Nephron progenitor cell (in vitro differentiated cells): ENCODE measurements around the gene BMPR1A.

Experiments
- DNase-seq: peaks from one replicate; pipeline ENCODE4 v3.0.0; 2021
- H3K27ac Mint-ChIP-seq: 2 replicates; pipeline ENCODE4 v1.8.0; 2021; ENCODE audit warnings: mild to moderate bottlenecking, moderate library complexity, mixed read lengths
- H3K27me3 Mint-ChIP-seq: 2 replicates; pipeline ENCODE4 v1.8.0; 2021; ENCODE audit warnings: mild to moderate bottlenecking, low read depth, mixed read lengths; ENCODE audit not compliant: poor library complexity
- H3K36me3 Mint-ChIP-seq: 2 replicates; pipeline ENCODE4 v1.8.0; 2021; ENCODE audit warnings: low read depth, mixed read lengths
- H3K4me1 Mint-ChIP-seq: 2 replicates; pipeline ENCODE4 v1.8.0; 2021; ENCODE audit warnings: mixed read lengths
- H3K4me3 Mint-ChIP-seq: 2 replicates; pipeline ENCODE4 v1.8.0; 2021; ENCODE audit warnings: mild to moderate bottlenecking, moderate library complexity, mixed read lengths
- H3K9me3 Mint-ChIP-seq: 2 replicates; pipeline ENCODE4 v1.8.0; 2021; ENCODE audit warnings: mild to moderate bottlenecking, moderate library complexity, mixed read lengths
- TF ChIP-seq, protein P1 (sequence below): fragments of 200-600 bp; sonication (generic); IDR thresholded peaks from 2 replicates; pipeline ENCODE4 v1.5.0; 2021; ENCODE audit warnings: antibody characterized with exemption

The BMPR1A gene

DNA sequence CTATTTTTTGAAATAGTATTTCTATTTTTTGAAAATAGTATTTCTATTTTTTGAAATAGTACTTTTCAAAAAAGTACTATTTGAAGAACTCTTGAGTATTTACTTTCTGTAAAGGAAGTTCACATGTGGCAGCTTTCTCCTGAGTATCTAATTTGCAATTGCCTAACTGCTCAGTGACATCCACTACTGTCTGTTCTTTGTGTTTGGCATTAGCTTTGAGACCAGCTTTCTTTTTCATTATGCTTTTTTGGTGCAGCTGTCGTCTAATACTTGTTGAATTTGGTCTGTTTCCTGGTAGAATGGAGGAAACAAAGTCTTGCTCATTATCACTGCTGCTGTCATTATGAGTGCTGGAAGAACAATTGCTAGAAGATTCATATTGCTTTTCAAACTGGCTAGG is 99.1 kb downstream of the BMPR1A start:
- peaks cover 23% of the 10 kb centered on the region for H3K9me3 Mint-ChIP-seq
- DNase-seq = no peak
- TF ChIP-seq, protein P1, sequence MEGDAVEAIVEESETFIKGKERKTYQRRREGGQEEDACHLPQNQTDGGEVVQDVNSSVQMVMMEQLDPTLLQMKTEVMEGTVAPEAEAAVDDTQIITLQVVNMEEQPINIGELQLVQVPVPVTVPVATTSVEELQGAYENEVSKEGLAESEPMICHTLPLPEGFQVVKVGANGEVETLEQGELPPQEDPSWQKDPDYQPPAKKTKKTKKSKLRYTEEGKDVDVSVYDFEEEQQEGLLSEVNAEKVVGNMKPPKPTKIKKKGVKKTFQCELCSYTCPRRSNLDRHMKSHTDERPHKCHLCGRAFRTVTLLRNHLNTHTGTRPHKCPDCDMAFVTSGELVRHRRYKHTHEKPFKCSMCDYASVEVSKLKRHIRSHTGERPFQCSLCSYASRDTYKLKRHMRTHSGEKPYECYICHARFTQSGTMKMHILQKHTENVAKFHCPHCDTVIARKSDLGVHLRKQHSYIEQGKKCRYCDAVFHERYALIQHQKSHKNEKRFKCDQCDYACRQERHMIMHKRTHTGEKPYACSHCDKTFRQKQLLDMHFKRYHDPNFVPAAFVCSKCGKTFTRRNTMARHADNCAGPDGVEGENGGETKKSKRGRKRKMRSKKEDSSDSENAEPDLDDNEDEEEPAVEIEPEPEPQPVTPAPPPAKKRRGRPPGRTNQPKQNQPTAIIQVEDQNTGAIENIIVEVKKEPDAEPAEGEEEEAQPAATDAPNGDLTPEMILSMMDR = no peak
- H3K4me1 Mint-ChIP-seq = no peaks in the 10 kb centered on the region
- H3K36me3 Mint-ChIP-seq = peaks cover 90% of the 10 kb centered on the region
- H3K4me3 Mint-ChIP-seq = no peak overlapping the region
- no peak overlapping the region for H3K27ac Mint-ChIP-seq
- no peaks in the 10 kb centered on the region for H3K27me3 Mint-ChIP-seq

DNA sequence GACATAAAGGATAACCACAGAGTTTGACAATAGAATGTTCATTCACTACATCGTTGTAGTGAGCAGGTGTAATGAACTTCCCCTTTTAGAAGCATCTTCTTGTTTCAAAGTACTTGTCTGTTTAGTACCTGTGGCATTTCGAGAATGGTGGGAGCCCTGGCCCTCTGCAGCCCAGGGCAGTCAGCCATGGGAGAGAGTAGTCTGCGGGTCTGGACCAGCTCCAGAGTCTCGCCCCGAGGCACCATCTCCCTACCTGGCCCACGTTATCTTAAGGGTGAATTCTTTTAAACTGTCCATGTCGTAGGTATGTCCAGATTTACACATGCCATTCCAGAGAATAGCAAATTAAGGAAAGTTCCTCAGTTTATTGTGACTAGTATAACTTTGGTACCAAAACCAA is 99.7 kb downstream of the BMPR1A start:
- H3K4me3 Mint-ChIP-seq = no peak overlapping the region
- no peak overlapping the region for H3K27ac Mint-ChIP-seq
- H3K9me3 Mint-ChIP-seq = peaks cover 23% of the 10 kb centered on the region
- TF ChIP-seq, protein P1 = no peak
- DNase-seq = no peak
- H3K27me3 Mint-ChIP-seq = no peaks in the 10 kb centered on the region
- H3K4me1 Mint-ChIP-seq = no peaks in the 10 kb centered on the region
- H3K36me3 Mint-ChIP-seq = peaks cover 89% of the 10 kb centered on the region

DNA sequence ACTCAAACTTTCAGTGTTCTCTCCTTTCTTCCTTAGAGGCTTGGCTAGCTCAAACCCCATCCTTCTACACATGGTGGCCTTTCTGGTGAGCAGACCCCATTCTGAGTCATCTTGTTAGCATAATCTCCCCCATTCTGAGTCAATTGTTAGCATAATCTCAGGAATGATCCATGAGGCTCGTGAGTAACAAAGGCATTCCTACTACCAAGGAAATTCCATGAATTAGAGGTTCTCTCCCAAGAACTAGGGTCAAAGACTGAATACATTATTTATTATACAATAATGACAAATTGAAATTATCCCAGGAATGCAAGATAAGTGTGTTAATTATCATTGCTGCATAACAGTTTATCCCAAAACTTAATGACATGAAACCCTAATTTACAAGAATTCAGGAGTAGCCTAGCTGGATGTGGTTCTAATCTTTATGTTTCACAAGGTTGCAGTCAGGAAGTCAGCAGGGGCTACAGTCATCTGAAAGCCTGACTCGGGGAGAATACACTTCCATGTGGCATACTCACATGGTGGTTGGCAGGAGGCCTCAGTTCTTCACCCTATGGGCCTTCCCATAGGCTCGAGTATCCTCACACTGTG is 100.8 kb downstream of the BMPR1A start:
- no peak overlapping the region for H3K4me3 Mint-ChIP-seq
- DNase-seq = no peak
- H3K36me3 Mint-ChIP-seq = peaks cover 78% of the 10 kb centered on the region
- peaks cover 4% of the 10 kb centered on the region for H3K27me3 Mint-ChIP-seq
- peaks cover 5% of the 10 kb centered on the region for H3K4me1 Mint-ChIP-seq
- peaks cover 18% of the 10 kb centered on the region for H3K9me3 Mint-ChIP-seq
- peak overlapping the region; percentile 64 for H3K27ac Mint-ChIP-seq
- TF ChIP-seq, protein P1 = no peak

DNA sequence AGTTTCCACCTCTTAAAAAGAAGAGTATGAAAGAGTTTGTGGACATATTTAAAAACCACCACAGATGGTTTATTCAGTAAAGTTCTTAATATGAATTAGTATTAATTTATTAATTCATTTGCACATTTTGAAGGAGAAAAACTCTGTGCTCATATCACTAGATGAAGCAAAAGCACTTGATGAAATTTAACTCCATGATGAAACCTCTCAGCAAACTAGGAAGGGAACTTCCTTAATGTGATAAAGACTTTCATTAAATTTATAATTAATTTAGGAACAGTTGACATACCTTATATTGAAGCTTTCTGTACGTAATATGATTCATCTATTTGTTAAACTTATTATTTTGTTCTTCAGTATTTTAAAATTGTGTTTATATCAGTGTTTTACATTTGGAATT is 101.6 kb downstream of the BMPR1A start:
- peaks cover 70% of the 10 kb centered on the region for H3K36me3 Mint-ChIP-seq
- no peak overlapping the region for H3K27ac Mint-ChIP-seq
- DNase-seq = no peak
- no peak overlapping the region for H3K4me3 Mint-ChIP-seq
- TF ChIP-seq, protein P1 = no peak
- H3K4me1 Mint-ChIP-seq = peaks cover 12% of the 10 kb centered on the region
- peaks cover 13% of the 10 kb centered on the region for H3K9me3 Mint-ChIP-seq
- H3K27me3 Mint-ChIP-seq = peaks cover 4% of the 10 kb centered on the region

DNA sequence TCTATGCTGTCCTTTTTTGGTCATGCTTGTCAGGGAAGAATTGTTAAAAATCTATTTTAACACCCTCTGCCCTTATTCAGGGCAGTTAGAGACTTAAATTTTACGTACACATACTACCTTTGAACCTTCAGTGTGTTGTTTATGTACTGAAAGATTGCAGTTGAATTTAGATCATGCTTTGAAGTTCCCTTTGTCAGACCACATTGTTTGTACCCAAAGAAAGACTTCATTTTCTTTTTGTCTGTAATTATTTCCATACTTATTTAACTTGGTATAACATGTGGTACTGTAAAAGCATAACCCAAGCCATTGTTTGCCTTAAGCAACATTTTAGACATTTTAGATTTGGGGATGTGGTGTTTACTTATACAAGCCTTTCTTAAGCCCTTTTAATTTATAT is 104.9 kb downstream of the BMPR1A start:
- TF ChIP-seq, protein P1 = no peak
- no peak for DNase-seq
- H3K27ac Mint-ChIP-seq = no peak overlapping the region

DNA sequence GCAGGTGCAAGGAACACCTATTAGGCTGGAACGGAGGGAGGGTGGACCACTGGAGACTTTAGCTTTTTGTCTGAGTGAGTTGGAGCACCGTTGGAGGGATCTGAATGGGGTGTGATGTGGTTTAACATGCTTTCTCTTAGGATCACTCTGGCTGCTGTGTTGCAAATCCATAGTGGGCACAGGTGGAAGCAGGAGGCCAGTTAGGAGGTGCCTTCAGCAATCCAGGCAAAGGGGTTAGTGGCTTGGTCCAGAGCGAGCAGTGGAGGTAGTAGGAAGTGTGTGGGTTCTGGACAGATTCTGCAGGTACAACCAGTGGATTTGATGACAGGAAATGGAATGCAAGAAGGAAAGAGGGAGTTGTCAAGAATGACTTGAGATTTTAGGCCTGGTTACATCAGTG is 106.0 kb downstream of the BMPR1A start:
- Mint-ChIP-seq H3K27ac (peak overlapping the region; percentile 64), H3K9me3 (peaks cover 9% of the 10 kb centered on the region), H3K36me3 (peaks cover 31% of the 10 kb centered on the region), H3K27me3 (peaks cover 4% of the 10 kb centered on the region), H3K4me3 (no peak overlapping the region), H3K4me1 (peaks cover 40% of the 10 kb centered on the region)
- TF ChIP-seq, protein P1 = no peak
- no peak for DNase-seq

More for the DNA sequence above, 104.9 kb downstream of the BMPR1A start:
- H3K9me3 Mint-ChIP-seq = peaks cover 9% of the 10 kb centered on the region
- peaks cover 40% of the 10 kb centered on the region for H3K4me1 Mint-ChIP-seq
- peaks cover 40% of the 10 kb centered on the region for H3K36me3 Mint-ChIP-seq
- H3K27me3 Mint-ChIP-seq = peaks cover 4% of the 10 kb centered on the region
- H3K4me3 Mint-ChIP-seq = no peak overlapping the region
